Epithelial cell of prostate (primary cell): ENCODE data around the gene FYB1.
"Not testable (repeated sequence)": the region's sequence is repeated elsewhere in the genome, so short reads cannot be mapped to it uniquely, and the experiment has no call there.

Experiments used
- DNase-seq: peaks from one replicate; pipeline ENCODE4 v3.0.0-alpha.2; 2011; ENCODE audit warnings: low read depth, low spot score
- H3K27ac ChIP-seq: fragments of 450-650 bp; 2 replicates; pipeline ENCODE4 v1.5.1; 2017; ENCODE audit warnings: mild to moderate bottlenecking

Gene FYB1

GRCh38 chr5:39191216-39191615 lies 28.1 kb downstream of the FYB1 start:
- DNase-seq = no peak
- no peak overlapping the region for H3K27ac ChIP-seq

- H3K27ac ChIP-seq = no peak overlapping the region
- DNase-seq = no peak
Measured at GRCh38 chr5:39190311-39191102, 28.9 kb downstream of the FYB1 start.

DNA sequence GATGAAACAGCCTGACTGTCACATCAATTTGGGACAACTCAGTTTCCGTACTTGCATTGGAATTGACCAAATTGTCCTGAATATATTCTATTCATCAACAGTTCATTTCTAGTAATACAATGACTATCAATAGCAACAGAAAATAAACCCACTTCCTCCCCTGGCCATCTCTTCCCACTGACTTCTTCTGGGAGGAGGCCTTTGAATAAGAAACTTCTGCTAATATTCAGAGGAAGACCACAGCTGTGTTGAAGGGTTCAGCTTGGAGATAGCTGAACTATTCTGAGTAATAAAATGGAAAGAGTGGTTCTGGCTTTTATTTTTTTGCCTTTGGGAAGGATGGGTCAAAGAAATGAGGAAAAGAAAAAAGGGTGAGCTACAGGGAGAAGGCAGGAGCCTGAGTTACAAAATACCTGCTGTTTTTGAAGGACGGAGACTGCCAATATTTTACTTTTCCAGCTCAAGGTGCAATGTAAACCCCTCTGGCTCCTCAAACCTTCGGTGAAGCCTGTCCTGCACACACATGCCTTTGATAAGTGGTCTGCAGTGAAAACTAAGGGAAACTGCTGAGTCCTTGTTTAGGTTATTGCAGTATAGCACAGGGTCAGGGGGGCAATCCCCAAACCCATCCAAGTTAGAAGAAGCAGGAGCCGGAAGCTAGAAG lies 29.9 kb downstream of the FYB1 start:
- DNase-seq = no peak
- no peak overlapping the region for H3K27ac ChIP-seq

- no peak overlapping the region for H3K27ac ChIP-seq
- DNase-seq = peak; percentile 46
Measured at GRCh38 chr5:39187831-39188731, 31.3 kb downstream of the FYB1 start.

GRCh38 chr5:39186722-39187539 lies 32.4 kb downstream of the FYB1 start:
- H3K27ac ChIP-seq = no peak overlapping the region
- no peak for DNase-seq

DNA sequence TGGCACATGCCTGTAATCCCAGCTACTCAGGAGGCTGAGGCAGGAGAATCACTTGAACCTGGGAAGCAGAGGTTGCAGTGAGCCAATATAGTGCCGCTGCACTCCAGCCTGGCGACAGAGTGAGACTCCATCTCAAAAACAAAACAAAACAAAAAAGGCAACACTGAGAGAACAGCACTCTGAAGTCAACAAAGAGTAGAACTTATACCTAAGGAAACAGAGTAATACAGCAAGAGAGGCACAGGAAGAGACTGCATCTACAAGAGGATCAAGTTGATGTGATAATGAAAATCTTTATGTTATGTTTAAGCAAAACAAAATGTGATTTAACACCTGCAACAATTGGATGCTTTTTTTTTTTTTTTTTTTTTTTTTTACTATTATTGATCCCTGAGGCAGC lies 33.1 kb downstream of the FYB1 start:
- no peak overlapping the region for H3K27ac ChIP-seq
- DNase-seq = no peak

DNA sequence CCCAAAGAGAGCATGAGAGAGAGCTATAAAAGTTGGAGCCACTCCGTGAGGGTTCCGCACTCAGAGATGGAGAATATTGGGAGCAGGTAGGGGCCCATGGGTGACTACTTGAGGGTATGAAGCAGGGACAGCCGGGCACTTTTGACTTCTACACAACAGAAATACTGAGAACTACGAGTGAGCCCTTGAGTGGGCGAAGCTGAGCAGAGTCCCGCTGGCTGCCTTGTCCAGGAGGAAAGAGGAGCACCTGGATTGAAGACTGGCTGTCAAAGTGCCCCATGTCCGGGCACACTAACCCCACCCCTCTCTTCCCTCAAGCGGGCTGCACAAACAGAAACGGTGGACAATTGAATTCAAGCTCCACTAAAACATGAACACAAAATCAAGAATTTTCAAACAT lies 33.6 kb downstream of the FYB1 start:
- H3K27ac ChIP-seq = no peak overlapping the region
- no peak for DNase-seq

GRCh38 chr5:39179561-39179960 lies 39.8 kb downstream of the FYB1 start:
- DNase-seq, H3K27ac ChIP-seq: not testable (repeated sequence)

GRCh38 chr5:39178861-39179260 lies 40.5 kb downstream of the FYB1 start:
- H3K27ac ChIP-seq = no peak overlapping the region
- no peak for DNase-seq

- H3K27ac ChIP-seq = no peak overlapping the region
- DNase-seq = no peak
Measured at GRCh38 chr5:39178171-39178570, 41.2 kb downstream of the FYB1 start.

DNA sequence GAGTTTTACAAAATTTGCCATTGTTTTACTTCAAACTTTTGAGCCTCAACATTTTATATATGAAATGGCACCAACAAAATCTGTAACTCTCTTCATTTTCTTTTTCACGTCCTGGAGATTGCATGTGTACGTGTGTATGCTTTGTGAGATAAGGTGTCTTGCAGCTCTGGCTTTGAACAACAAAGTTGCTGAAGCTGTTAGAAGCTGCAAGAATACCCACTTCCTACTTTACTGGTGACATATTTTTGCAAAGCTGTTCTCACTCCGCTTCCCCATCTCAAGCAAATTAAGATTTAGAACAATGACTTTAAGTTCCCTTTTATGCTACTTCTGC lies 41.8 kb downstream of the FYB1 start:
- H3K27ac ChIP-seq = no peak overlapping the region
- no peak for DNase-seq

DNA sequence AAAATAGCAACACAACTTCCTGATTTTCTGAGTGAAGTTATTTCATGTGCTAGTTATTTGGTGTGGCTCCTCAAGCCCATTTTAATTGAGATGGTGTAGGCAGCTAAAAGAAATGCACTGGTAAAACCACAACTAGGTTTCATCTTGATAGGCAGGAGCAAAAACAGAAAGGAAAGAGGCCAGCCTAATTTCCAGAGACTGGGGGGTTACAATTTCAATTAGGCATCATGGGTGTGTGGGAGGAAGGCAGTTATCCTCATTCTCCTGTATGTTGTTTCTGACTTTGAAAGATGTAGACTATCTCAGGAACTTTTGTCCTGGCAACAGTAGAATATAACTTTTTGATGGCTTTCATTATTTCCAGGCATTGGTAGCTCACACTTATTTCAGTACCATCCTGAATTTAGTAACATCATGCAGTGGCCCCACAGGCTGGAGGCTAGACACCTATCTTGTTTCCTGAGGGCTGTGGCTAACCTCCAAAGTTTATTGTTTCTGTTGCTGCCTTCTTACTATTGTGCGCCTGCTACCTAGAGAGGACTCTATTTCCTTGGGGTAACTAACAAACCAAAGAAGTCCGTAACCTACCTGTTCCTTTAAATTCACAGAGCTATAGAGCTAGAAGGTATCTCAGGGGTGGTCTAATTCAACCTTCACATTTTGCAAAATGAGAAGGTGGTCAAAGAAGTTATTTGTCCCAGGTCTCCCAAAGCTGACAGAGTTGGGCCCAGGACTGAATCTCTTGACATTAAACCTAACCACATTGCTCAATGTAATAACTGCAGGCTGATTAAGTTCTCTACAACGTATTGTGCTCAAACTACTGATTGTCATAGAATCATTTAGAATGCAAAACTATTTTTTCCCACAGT lies 42.4 kb downstream of the FYB1 start:
- no peak overlapping the region for H3K27ac ChIP-seq
- no peak for DNase-seq

GRCh38 chr5:39175273-39175955 lies 43.9 kb downstream of the FYB1 start:
- no peak for DNase-seq
- peak overlapping the region; percentile 18 for H3K27ac ChIP-seq

GRCh38 chr5:39173069-39173468 lies 46.3 kb downstream of the FYB1 start:
- DNase-seq = no peak
- H3K27ac ChIP-seq = no peak overlapping the region

DNA sequence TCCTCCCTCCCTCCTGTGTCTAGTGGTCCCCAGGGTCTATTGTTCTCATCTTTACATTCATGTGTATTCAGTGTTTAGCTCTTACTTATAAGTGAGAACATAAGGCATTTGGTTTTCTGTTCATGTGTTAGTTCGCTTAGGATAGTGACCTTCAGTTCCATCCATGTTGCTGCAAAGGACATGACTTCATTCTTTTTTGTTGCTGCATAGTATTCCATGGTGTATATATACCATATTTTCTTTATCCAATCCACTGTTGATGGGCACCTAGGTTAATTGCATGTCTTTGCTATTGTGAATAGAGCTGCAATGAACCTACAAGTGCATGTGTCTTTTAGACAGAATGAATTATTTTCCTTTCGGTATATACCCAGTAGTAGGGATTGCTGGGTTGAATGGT lies 46.8 kb downstream of the FYB1 start:
- H3K27ac ChIP-seq = no peak overlapping the region
- no peak for DNase-seq

DNA sequence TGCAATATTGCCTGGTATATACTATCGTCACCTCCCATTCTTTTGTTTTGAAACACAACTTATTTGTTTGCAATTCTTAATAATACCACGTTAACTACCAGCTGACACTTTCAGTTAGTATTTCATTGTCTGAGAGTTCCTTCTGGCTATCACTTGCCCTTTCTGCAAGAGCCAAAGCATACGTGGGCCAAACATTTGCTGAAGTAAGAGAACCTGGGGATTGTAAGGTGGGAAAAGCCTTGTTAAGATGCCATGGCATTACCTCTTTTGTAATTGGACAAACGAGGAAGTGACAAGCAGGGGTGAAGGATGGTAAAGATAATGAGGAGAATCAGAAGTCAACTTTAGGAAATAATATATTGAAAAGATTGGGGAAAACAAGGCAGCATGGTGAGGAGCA lies 47.7 kb downstream of the FYB1 start:
- DNase-seq = no peak
- no peak overlapping the region for H3K27ac ChIP-seq

- no peak for DNase-seq
- no peak overlapping the region for H3K27ac ChIP-seq
Measured at GRCh38 chr5:39169081-39169480, 50.3 kb downstream of the FYB1 start.

- DNase-seq = no peak
- H3K27ac ChIP-seq = no peak overlapping the region
Measured at GRCh38 chr5:39167972-39168342, 51.4 kb downstream of the FYB1 start.
